ENCODE data around the gene PSMD4. TPM values are rescaled to one million over a fixed set of nuclear protein-coding genes. Genes with fewer than 3 reads are reported as not detected.
A peak's percentile ranks its signal among the peaks of the same experiment; 100 is the strongest.

PSMD4 gene
- polyA plus RNA-seq, 3 donors, result 232 to 266 (median 252) TPM

GRCh38 chr1:151255381-151255780 lies 847 bp downstream of the PSMD4 start:
- peaks cover 58% of the 10 kb centered on the region for H3K79me2 ChIP-seq (ENCODE audit: insufficient read depth, low read length)
- H3K27ac ChIP-seq (ENCODE audit: low read depth in 1 of 2, low read length in 2 of 2), result peak overlapping the region in 1 of 2 donors; percentile 96

GRCh38 chr1:151259351-151259750 lies 4.8 kb downstream of the PSMD4 start:
- Mint-ChIP-seq H3K36me3 (peaks cover 19 to 38% of the 10 kb centered on the region in 2 donors), H3K27me3 (ENCODE audit: low read depth in 3 of 3) (peaks cover 0 to 2% (median 0%) of the 10 kb centered on the region in 3 donors), H3K4me1 (peaks cover 25% of the 10 kb centered on the region), H3K27ac (no peak overlapping the region), H3K9me3 (no peaks in the 10 kb centered on the region), H3K4me3 (no peak overlapping the region)
- peaks cover 9 to 10% of the 10 kb centered on the region in 2 donors for H3K4me1 ChIP-seq (ENCODE audit: control insufficient read depth in 1 of 2, insufficient read depth in 2 of 2, low read length in 2 of 2)
- no peak overlapping the region for H3K4me3 ChIP-seq (replicated peaks in 1 of 3; ENCODE audit: low read depth in 2 of 3, low read length in 3 of 3)
- H3K4me2 ChIP-seq (replicated peaks; ENCODE audit: extremely low read depth, low read length, poor library complexity, severe bottlenecking), result no peak overlapping the region
- TF ChIP-seq, protein P1, sequence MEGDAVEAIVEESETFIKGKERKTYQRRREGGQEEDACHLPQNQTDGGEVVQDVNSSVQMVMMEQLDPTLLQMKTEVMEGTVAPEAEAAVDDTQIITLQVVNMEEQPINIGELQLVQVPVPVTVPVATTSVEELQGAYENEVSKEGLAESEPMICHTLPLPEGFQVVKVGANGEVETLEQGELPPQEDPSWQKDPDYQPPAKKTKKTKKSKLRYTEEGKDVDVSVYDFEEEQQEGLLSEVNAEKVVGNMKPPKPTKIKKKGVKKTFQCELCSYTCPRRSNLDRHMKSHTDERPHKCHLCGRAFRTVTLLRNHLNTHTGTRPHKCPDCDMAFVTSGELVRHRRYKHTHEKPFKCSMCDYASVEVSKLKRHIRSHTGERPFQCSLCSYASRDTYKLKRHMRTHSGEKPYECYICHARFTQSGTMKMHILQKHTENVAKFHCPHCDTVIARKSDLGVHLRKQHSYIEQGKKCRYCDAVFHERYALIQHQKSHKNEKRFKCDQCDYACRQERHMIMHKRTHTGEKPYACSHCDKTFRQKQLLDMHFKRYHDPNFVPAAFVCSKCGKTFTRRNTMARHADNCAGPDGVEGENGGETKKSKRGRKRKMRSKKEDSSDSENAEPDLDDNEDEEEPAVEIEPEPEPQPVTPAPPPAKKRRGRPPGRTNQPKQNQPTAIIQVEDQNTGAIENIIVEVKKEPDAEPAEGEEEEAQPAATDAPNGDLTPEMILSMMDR (IDR thresholded peaks at IDR 0.05), result no peak
- H2AFZ ChIP-seq (ENCODE audit: insufficient read depth, low read depth, low read length, poor library complexity, severe bottlenecking), result no peak overlapping the region
- H3K9ac ChIP-seq (ENCODE audit: insufficient read depth, low read length, poor library complexity, severe bottlenecking), result no peak overlapping the region
- intact Hi-C loops (cut with micrococcal nuclease), result no loop called here
- H3K27ac ChIP-seq (ENCODE audit: low read depth in 1 of 2, low read length in 2 of 2), result no peak overlapping the region
- peaks cover 85% of the 10 kb centered on the region for H3K79me2 ChIP-seq (ENCODE audit: insufficient read depth, low read length)
- H3K27me3 ChIP-seq (ENCODE audit: control insufficient read depth in 2 of 2, insufficient read depth in 2 of 2, low read length in 2 of 2), result no peaks in the 10 kb centered on the region
- H3K36me3 ChIP-seq (replicated peaks in 1 of 2; ENCODE audit: control insufficient read depth in 1 of 2, insufficient read depth in 2 of 2, low read length in 2 of 2), result peaks cover 22 to 41% of the 10 kb centered on the region in 2 donors
- no peaks in the 10 kb centered on the region for H3K9me3 ChIP-seq (replicated peaks in 1 of 2; ENCODE audit: control insufficient read depth in 1 of 2, insufficient read depth in 1 of 2, low read length in 2 of 2)
- H4K20me1 ChIP-seq (ENCODE audit: insufficient read depth, low read length), result peaks cover 52% of the 10 kb centered on the region
- DNase-seq, result no peak
- WGBS (ENCODE audit: insufficient coverage), result 100% methylated on average over 1 of the region's 2 CpGs

More at GRCh38 chr1:151255381-151255780, 847 bp downstream of the PSMD4 start:
- peaks cover 0 to 9% of the 10 kb centered on the region in 2 donors for H3K36me3 ChIP-seq (replicated peaks in 1 of 2; ENCODE audit: control insufficient read depth in 1 of 2, insufficient read depth in 2 of 2, low read length in 2 of 2)
- Mint-ChIP-seq H3K4me3 (peak overlapping the region; percentile 87 to 97), H3K36me3 (peaks cover 2 to 10% of the 10 kb centered on the region in 2 donors), H3K27me3 (ENCODE audit: low read depth in 3 of 3) (peaks cover 0 to 2% (median 0%) of the 10 kb centered on the region in 3 donors), H3K9me3 (no peaks in the 10 kb centered on the region), H3K4me1 (peaks cover 26% of the 10 kb centered on the region), H3K27ac (peak overlapping the region; percentile 90 to 100 (median 99))
- H2AFZ ChIP-seq (ENCODE audit: insufficient read depth, low read depth, low read length, poor library complexity, severe bottlenecking), result peak overlapping the region; percentile 81
- intact Hi-C loops (cut with micrococcal nuclease), result loop anchor here (1.0 to 2.0 kb wide), 2 partner anchors 22 to 57 kb away; partner anchors contain the start of gene PIP5K1A (in 1 of the 2)
- H4K20me1 ChIP-seq (ENCODE audit: insufficient read depth, low read length), result peaks cover 26% of the 10 kb centered on the region
- H3K4me2 ChIP-seq (replicated peaks; ENCODE audit: extremely low read depth, low read length, poor library complexity, severe bottlenecking), result peak overlapping the region; percentile 77
- 67% methylated on average over 9 of the region's 10 CpGs for WGBS (ENCODE audit: insufficient coverage)
- peak in 1 of 3 donors; percentile 34 for DNase-seq
- H3K9me3 ChIP-seq (replicated peaks in 1 of 2; ENCODE audit: control insufficient read depth in 1 of 2, insufficient read depth in 1 of 2, low read length in 2 of 2), result no peaks in the 10 kb centered on the region
- H3K27me3 ChIP-seq (ENCODE audit: control insufficient read depth in 2 of 2, insufficient read depth in 2 of 2, low read length in 2 of 2), result no peaks in the 10 kb centered on the region
- peak overlapping the region; percentile 87 for H3K9ac ChIP-seq (ENCODE audit: insufficient read depth, low read length, poor library complexity, severe bottlenecking)
- H3K4me3 ChIP-seq (replicated peaks in 1 of 3; ENCODE audit: low read depth in 2 of 3, low read length in 3 of 3), result peak overlapping the region; percentile 54 to 93 (median 72)
- H3K4me1 ChIP-seq (ENCODE audit: control insufficient read depth in 1 of 2, insufficient read depth in 2 of 2, low read length in 2 of 2), result peaks cover 9 to 10% of the 10 kb centered on the region in 2 donors
- TF ChIP-seq, protein P1 (IDR thresholded peaks at IDR 0.05), result no peak
